ENCODE measurements around the gene PAPPA2.

Gene PAPPA2

DNA sequence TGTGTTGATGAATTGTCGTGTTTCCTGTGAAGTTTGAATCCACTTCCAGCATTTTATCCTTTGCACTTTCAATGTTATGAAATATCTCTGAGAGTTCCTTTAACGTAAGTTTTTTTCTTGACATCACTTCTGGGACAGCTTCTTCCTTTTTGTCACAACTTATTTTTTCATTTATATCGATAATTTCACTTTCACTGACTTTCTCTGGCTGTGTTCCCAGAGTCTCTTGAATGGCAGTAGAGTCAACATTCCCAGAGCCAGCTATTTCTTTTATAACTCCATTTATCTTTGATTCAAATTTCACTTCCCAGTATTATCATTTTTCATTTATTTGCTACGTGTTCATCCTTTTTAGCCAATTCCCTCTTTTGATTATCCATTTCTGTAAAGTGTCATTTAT is 256.5 kb downstream of the PAPPA2 start:
- H3K4me3 ChIP-seq (replicated peaks; ENCODE audit: low read depth, low read length) = no peak overlapping the region
- TF ChIP-seq, protein P1, sequence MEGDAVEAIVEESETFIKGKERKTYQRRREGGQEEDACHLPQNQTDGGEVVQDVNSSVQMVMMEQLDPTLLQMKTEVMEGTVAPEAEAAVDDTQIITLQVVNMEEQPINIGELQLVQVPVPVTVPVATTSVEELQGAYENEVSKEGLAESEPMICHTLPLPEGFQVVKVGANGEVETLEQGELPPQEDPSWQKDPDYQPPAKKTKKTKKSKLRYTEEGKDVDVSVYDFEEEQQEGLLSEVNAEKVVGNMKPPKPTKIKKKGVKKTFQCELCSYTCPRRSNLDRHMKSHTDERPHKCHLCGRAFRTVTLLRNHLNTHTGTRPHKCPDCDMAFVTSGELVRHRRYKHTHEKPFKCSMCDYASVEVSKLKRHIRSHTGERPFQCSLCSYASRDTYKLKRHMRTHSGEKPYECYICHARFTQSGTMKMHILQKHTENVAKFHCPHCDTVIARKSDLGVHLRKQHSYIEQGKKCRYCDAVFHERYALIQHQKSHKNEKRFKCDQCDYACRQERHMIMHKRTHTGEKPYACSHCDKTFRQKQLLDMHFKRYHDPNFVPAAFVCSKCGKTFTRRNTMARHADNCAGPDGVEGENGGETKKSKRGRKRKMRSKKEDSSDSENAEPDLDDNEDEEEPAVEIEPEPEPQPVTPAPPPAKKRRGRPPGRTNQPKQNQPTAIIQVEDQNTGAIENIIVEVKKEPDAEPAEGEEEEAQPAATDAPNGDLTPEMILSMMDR (IDR thresholded peaks at IDR 0.05; ENCODE audit: low read length, missing control alignments) = no peak
- DNase-seq (ENCODE audit: low read depth) = no peak

DNA sequence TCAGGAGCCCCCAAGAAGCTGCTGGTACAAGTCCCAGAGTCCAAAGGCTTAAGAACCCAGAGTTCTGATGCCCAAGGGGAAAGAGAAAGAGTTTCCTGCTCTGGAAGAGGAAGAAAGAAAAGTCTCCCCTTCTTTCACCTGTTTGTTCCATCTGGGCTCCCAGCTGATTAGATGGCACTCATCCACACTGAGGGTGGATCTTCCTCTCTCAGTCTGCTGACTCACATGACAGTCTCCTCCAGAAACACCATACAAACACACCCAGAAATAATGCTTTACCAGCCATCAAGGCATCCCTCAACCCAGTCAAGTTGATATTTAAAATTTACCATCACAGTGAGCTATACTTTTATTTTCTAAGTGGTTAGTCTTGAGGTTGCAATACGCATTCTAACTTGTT is 257.9 kb downstream of the PAPPA2 start:
- no peak for DNase-seq (ENCODE audit: low read depth)
- TF ChIP-seq, protein P1 (IDR thresholded peaks at IDR 0.05; ENCODE audit: low read length, missing control alignments) = no peak
- no peak overlapping the region for H3K4me3 ChIP-seq (replicated peaks; ENCODE audit: low read depth, low read length)

DNA sequence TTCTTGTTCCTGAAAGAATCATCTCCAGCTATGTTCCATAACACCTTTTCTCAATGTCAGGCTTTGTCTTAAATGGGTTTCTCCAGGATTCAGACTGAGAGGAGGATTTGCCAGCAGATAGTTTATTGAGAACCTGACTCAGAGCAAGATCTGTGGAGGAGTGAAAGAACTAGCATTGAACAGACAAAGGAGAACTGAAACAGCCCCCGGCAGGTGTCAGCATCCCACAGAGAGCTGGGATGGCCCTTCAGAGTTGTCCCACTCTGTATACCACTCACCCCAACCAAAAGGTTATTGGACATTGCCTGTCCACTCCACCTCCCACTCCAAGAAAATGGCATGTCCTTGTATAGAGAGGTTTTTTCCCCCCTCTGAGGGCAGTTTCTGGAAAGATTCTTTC is 270.7 kb downstream of the PAPPA2 start:
- no peak for DNase-seq (ENCODE audit: low read depth)

DNA sequence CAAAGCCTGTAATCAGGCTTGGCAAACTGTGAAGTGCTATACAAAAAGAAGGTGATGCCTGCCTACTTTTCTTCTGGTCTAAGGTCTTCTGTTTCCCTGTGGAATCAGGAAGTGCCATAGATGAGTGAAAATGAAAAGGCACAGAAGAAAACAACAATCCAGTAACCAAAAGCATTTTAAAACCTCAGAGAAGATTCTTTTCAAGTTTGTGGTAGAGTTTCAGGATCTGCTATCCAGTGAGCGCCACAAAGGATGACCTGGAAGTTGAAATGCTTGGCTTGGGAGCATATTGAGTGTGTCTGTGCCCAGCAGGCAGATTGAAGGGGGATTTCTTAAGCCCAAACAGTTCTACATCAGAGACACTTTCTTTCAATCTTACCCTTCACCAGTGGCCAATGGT is 272.2 kb downstream of the PAPPA2 start:
- H3K4me3 ChIP-seq (replicated peaks; ENCODE audit: low read depth, low read length) = no peak overlapping the region
- TF ChIP-seq, protein P1 (IDR thresholded peaks at IDR 0.05; ENCODE audit: low read length, missing control alignments) = no peak
- no peak for DNase-seq (ENCODE audit: low read depth)

More for the DNA sequence above, 270.7 kb downstream of the PAPPA2 start:
- no peak overlapping the region for H3K4me3 ChIP-seq (replicated peaks; ENCODE audit: low read depth, low read length)
- TF ChIP-seq, protein P1 (IDR thresholded peaks at IDR 0.05; ENCODE audit: low read length, missing control alignments) = no peak

DNA sequence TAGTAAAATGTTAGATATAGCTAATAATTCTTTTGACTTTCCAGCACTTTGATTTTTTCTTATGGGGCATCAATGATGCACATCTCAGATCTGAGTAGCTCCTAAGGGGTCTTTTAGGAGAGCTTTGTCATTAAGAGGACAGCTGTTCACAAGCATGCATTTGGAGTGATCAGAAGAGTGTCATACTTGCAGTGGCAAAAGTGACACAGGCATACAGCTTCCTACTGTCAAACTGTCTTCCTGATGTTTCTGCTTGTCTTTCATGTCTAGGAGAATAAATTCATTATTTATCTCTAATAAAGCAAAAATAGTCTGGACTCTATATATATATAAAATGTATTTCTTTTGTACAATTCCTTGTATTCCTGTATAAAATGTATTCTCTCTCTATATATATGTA is 273.0 kb downstream of the PAPPA2 start:
- no peak for DNase-seq (ENCODE audit: low read depth)
- TF ChIP-seq, protein P1 (IDR thresholded peaks at IDR 0.05; ENCODE audit: low read length, missing control alignments) = no peak
- H3K4me3 ChIP-seq (replicated peaks; ENCODE audit: low read depth, low read length) = no peak overlapping the region

DNA sequence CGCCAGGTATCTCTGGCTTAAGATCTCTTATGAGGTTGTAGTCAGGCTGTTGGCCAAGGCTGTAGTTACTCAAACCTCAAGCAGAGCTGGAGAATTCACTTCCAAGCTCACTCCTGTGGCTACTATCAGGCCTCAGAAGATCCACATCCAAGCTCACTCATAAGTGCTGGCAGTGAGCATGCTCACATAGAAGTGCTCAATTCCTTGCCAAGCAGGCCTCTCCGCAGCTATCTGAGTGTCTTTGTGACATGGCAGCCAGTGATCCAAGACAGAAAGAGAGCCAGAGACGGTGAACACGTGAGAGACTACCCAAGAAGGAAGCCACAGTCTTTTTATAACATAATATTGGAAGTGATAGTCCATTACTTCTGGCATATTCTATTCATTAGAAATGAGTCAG is 278.2 kb downstream of the PAPPA2 start:
- no peak overlapping the region for H3K4me3 ChIP-seq (replicated peaks; ENCODE audit: low read depth, low read length)
- no peak for DNase-seq (ENCODE audit: low read depth)
- TF ChIP-seq, protein P1 (IDR thresholded peaks at IDR 0.05; ENCODE audit: low read length, missing control alignments) = no peak

DNA sequence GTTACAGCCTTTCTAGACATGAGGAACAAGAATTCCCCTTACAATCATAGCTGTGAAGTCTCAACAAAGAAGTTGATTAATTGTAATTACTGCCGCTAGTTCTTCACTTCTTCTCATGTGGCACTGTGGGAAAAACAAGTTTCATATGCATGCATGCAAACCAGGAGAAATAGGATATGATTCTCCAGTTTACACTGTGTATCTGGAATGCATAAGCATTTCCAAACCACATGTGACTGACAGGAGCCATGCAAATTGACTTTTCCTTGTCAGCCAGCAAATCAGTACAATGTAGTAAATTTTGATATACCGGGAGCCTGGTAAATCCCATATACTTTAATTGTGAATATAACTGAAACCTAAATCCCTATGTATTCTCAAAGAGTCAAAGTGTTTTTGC is 279.3 kb downstream of the PAPPA2 start:
- DNase-seq (ENCODE audit: low read depth) = no peak
- no peak overlapping the region for H3K4me3 ChIP-seq (replicated peaks; ENCODE audit: low read depth, low read length)
- TF ChIP-seq, protein P1 (IDR thresholded peaks at IDR 0.05; ENCODE audit: low read length, missing control alignments) = no peak
